Measurements from ENCODE around the gene RASGEF1B. TPM values are rescaled to one million over a fixed set of nuclear protein-coding genes. Genes with fewer than 3 reads are reported as not detected.
"Not testable (repeated sequence)": the region's sequence is repeated elsewhere in the genome, so short reads cannot be mapped to it uniquely, and the experiment has no call there.

RASGEF1B gene
- total RNA-seq, 1 donor from 2014 or later, result 0.26 TPM

DNA sequence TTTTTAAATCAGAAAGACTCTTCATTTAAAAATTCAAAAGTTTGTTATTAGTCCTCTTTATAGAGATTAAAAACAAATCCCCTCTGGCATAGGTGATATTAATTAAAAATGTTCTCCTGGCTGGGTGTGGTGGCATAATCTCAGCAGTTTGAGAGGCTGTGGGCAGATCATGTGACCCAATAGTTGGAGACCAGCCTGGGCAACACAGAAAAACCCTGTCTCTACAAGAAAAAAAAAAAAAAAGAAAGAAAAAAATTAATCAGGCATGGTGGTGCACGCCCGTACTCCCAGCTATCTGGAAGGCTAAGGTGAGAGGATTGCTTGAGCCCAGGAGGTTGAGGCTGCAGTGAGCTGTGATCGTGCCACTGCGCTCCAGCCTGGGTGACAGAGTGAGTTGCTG, 38.9 kb downstream of the RASGEF1B start:
- no peak for DNase-seq (ENCODE audit: low read depth, low spot score)

DNA sequence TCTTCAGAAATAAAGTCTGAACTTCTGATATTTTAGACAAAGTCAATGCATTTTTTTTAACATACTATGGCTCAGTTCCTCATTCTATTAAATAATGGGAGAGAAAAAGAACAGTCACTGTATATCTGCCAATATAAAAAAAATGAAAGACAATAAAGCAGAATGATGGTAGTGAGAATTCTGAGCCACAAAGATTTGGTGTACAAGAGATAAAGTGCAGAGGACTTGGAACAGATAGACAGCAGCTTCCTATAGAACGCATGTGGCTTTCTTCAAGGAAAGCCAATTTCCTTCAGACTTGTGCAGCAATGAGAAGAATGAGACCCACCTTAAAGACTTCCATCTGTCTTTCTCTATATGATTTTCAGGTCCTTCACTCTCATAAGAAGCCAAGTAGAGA, 39.7 kb downstream of the RASGEF1B start:
- DNase-seq (ENCODE audit: low read depth, low spot score), result no peak

DNA sequence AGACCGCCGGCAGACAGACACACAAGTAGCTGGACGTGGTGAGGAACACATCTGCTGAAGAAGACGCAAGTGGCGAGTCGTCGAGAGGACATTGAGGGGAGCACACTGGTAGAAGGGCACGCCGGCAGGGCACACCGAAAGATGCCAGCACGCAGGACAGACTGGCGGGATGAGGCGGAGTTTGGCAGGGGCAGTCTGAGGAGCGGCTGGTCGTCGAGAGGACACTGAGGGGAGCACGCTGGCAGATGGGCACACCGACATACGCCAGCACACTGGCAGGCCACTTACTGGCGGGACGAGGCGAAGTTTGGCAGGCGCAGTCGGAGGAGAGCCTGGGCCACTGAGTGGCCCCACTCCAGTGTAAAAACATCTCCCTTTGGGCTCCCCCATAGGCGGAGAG, 42.1 kb downstream of the RASGEF1B start:
- no peak for DNase-seq (ENCODE audit: low read depth, low spot score)

GRCh38 chr4:81429031-81429430, 42.7 kb downstream of the RASGEF1B start:
- DNase-seq (ENCODE audit: low read depth, low spot score), result no peak

DNA sequence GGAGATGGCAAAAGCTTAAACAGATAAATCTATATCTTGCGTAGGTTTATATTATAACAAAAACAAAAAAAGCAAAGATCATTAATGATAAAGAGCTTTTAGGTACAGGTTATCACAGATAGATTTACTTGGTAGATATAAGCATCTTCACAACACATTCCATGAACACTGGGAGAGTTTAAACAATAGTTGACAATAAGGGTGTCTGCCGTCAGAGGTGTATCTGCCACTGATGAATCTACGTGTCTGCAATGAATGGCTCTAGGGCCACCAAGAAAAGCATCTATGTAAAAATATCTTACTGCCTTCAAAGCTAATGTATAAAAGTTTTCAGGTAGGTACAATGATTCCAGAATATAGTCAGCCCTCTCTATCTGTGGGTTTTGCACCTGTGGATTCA, 43.7 kb downstream of the RASGEF1B start:
- no peak for DNase-seq (ENCODE audit: low read depth, low spot score)

- DNase-seq (ENCODE audit: low read depth, low spot score), result no peak
Measured at GRCh38 chr4:81427344-81427821, 44.3 kb downstream of the RASGEF1B start.

DNA sequence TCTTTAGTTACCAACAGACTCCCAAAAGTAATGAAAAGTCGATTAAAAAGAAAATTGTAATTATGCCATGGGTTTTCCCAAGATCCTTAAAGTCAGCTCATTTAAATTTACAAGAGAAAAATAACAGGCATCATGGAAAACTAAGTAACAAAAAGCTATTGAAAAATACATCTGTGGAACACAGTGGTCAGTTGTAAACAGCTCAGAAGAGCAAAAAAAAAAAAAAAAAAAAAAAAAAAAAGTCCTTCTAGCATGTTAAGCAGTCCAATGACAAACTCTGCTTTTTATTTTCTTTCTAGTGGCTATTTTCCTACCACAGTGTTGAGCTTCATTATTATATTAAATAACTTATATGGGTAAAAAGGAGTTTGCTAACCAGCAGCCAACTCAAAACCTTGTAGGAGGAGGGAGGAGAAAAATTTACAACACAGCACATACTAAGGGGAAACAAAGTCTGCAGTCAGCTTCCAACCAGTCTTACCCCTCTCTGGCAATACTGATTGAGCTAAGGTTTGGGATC, 44.9 kb downstream of the RASGEF1B start:
- no peak for DNase-seq (ENCODE audit: low read depth, low spot score)

DNA sequence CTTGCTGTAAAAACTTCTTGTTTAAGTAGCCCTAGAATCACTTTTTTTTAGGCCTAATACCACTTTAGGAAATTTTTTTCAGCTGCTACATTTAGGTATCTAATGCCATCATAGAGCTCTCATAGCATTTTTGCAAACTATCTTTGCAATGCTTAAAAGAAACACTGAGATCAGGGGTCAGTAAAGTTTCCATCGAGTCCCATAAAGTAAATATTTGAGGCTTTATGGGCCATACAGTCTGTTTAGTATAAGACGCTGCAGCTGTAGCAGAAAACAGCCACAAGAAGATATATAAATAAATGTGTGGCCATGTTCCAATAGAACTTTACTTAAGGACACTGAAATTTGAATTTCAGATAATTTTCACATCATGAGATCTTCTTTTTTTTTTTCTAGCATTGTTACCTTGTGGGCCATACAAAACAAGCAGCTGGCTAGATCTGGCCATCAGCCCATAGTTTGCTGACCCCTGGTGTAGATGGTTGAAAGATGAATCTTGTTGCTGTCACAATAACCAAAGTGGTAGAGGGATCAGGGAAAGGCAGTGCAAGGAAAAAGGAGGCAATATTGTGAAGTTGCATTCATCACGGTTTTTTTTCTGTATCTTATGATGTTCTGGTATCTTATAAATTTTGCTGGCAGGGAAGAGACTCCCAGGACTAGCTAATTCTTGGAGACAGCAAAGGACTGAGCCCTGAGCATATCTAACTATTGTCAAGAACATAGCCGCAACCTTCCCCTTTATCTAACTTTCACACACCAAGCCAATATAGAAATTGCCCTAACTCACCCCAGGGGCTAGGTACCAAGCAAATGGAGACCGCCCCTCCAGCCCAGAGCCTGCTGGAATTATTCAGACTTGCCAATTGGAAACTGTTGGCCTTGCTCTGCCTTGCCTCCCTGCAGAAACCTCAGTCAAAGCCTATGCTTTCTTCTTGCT, 46.6 kb downstream of the RASGEF1B start:
- DNase-seq (ENCODE audit: low read depth, low spot score), result no peak

DNA sequence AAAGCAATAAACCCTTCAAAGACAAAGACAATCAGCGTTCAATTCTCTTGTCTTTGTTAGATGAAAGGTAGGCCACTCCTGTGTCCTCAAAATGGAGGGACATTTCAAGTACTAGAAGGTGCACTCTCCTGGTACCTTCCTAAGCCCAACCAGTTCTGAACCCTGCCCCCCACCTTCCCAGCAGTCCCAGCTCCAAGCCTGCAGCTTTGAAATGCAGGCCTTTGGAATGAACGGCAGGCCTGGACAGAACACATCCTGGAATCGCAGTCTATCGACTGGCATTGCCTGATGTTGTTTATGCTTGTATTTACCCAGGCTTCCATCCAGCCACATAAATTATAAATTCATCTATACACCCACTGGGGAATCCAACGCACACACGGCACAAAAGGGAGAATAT, 47.4 kb downstream of the RASGEF1B start:
- no peak for DNase-seq (ENCODE audit: low read depth, low spot score)

GRCh38 chr4:81422595-81422994, 49.1 kb downstream of the RASGEF1B start:
- DNase-seq (ENCODE audit: low read depth, low spot score), result no peak

- no peak for DNase-seq (ENCODE audit: low read depth, low spot score)
Measured at GRCh38 chr4:81421346-81422218, 50.1 kb downstream of the RASGEF1B start.

DNA sequence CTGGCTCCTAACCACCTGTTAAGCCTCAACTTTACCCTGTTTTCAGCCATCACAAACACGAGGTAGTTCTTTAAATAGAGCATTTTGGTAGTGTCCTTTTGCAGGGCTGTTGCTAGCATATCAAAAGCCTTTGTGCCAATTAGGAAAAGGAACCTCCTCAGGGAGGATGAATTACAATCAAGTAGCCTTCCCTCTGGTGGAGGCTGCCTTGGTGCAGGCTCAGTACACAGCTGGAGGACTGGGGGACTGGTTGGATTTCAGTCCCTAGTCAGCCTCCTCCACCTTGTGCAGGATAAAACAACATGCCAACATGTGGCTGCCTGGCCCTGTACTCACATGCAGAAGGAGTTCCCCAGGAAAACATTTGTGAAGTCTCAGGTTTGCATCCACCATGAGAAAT, 53.1 kb downstream of the RASGEF1B start:
- DNase-seq (ENCODE audit: low read depth, low spot score), result no peak

GRCh38 chr4:81412946-81413495, 58.7 kb downstream of the RASGEF1B start:
- no peak for DNase-seq (ENCODE audit: low read depth, low spot score)

DNA sequence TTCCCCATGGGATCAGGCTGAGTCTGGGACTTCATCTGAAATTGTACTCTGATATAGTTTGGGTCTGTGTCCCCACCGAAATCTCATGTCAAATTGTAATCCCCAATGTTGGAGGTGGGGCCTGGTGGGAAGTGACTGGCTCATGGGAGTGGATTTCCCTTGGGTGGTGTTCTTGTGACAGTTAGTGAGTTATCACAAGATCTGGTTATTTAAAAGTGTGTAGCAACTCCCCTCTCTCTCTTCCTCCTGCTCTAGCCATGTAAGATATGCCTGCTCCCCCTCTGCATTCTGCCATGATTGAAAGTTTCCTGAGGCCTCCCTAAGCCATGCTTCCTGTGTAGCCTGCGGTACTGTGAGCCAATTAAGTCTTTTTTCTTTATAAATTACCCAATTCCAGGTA, 61.0 kb downstream of the RASGEF1B start:
- DNase-seq (ENCODE audit: low read depth, low spot score), result no peak

- DNase-seq (ENCODE audit: low read depth, low spot score), result no peak
Measured at GRCh38 chr4:81409836-81410235, 61.9 kb downstream of the RASGEF1B start.

DNA sequence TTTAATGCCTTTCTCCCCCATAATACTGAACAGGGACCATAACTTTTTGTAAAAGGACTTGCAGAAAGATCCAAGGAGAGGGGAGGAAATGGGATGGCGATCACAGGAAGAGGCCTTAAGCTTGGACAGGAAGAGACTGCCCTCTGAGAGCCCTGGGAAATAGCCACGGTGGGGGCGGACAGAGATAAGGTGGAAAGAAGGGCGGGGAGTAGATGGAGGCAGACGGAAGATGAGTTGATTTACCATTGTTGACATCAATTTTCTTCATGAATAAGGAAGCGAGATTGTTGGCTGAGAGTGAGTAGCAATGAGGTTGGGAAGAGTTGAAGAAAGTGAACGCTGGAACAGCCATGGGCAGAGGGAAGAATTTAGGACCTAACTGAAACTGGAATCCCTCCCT, 63.4 kb downstream of the RASGEF1B start:
- no peak for DNase-seq (ENCODE audit: low read depth, low spot score)

GRCh38 chr4:81407726-81408125, 64.0 kb downstream of the RASGEF1B start:
- no peak for DNase-seq (ENCODE audit: low read depth, low spot score)

GRCh38 chr4:81406481-81406880, 65.2 kb downstream of the RASGEF1B start:
- DNase-seq (ENCODE audit: low read depth, low spot score), result not testable (repeated sequence)

DNA sequence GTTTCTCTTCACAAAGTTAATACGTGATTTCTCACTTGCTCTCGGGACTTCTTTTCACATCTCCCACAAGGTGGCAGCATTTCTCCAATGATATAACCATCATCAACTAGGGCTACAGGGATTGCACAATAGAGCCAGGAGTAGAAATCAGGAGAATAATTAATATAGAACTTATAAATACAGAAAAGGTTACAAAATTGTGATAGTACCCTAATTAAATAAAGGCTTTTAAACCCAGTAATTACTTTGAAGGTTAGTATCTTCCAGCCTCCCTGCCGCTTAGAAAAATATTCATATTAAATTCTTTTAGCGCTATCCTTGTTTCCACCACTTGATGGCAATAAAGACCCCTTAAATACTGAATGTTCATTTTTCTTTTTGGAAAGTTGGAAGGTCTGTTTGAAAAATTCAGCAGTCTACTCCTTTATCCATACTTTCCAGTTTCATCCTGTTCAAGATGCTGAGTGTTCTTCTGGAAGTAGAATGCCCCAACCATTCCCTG, 65.8 kb downstream of the RASGEF1B start:
- no peak for DNase-seq (ENCODE audit: low read depth, low spot score)

GRCh38 chr4:81404741-81405140, 67.0 kb downstream of the RASGEF1B start:
- no peak for DNase-seq (ENCODE audit: low read depth, low spot score)

DNA sequence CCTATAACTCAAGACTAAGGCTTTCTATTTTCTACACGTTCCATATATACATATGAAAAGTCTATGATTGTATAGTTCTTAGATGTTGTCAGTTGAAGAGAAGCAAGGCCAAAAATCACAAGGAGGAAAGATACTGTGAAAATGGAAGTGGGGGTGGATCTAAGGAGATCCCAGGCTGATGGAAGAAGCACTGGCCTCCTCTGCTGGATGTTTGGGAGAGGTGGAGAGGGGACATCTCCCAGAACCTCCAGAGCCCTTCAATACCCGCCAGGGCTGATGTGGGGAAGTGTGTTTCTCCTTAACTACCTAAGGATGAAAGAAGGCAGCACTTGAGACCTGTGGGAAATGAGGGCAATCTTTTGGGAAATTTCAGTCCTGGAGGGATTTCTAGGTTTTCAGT, 67.4 kb downstream of the RASGEF1B start:
- DNase-seq (ENCODE audit: low read depth, low spot score), result no peak

All from pulmonary artery endothelial cell (primary cell).